Right cardiac atrium (tissue), 5 donors: Measurements from ENCODE around the gene HOXC9. TPM values are rescaled to one million over a fixed set of nuclear protein-coding genes. Genes with fewer than 3 reads are reported as not detected.

ENCODE experiments used
- ATAC-seq, 2 donors: fragments of 200-7000 bp; cut with Tn5 transposase; one replicate each; pipeline versions ENCODE4 v1.8.0 to v1.9.1; 2020; ENCODE audit warnings: moderate library complexity in 2 of 2, mild to moderate bottlenecking in 1 of 2
- DNase-seq, 3 donors: peaks; one replicate each; pipeline ENCODE4 v3.0.0-alpha.2; 2020
- H3K27ac ChIP-seq: one replicate; pipeline ENCODE4 v1.5.1; 2013; ENCODE audit warnings: mild to moderate bottlenecking, low read length, control low read depth, moderate library complexity
- H3K27me3 ChIP-seq: one replicate; pipeline ENCODE4 v1.6.1; 2013; ENCODE audit not compliant: control insufficient read depth, insufficient read depth
- H3K4me1 ChIP-seq: one replicate; pipeline ENCODE4 v1.6.1; 2013; ENCODE audit warnings: low read length; ENCODE audit not compliant: control insufficient read depth, insufficient read depth
- H3K4me3 ChIP-seq: one replicate; pipeline ENCODE4 v1.5.1; 2013; ENCODE audit warnings: low read length, control low read depth
- H3K9me3 ChIP-seq: one replicate; pipeline ENCODE4 v1.6.1; 2013; ENCODE audit warnings: low read length; ENCODE audit not compliant: control insufficient read depth
- WGBS: extraction: QIAGEN DNeasy Blood & Tissue Kit; methylation state at CpG from one replicate; pipeline ENCODE4 v1.1.7; 2013; 5-methylcytosine and 5-hydroxymethylcytosine counted together
- intact Hi-C, 4 donors: fragments of 100-400 bp; cut with DNase I; formaldehyde crosslinking; loops; one replicate each; pipeline versions ENCODE4 v1.11.0 to v1.14.0; 2022 to 2023
- polyA plus RNA-seq: library from polyadenylated mRNA; stranded (reverse); fragments of 200-250 nt; gene quantifications from one replicate; pipeline ENCODE4 v1.2.3, GENCODE V29; 2013
- total RNA-seq, 4 donors: library from RNA; stranded (reverse); fragmentation: NEBNext Ultra II Directional; extraction: Animal tissue kit (Norgen Biotek cat#: 25700); gene quantifications; one replicate each; pipeline ENCODE4 v1.2.1, GENCODE V29; 2021
- donor health status: healthy with polysubstance abuse.
- donor health status: DM: no; HTN: yes; CAD: no.
- donor health status: DM: no; HTN: no; CAD: no.
- donor health status: DM: no; HTN: yes; CAD: no; lungs with severe emphysema.
- donor health status: DM: yes; HTN: yes; CAD: no.

The HOXC9 gene
- total and polyA plus RNA-seq, 5 donors: 0.15 TPM; not detected in 4

DNA sequence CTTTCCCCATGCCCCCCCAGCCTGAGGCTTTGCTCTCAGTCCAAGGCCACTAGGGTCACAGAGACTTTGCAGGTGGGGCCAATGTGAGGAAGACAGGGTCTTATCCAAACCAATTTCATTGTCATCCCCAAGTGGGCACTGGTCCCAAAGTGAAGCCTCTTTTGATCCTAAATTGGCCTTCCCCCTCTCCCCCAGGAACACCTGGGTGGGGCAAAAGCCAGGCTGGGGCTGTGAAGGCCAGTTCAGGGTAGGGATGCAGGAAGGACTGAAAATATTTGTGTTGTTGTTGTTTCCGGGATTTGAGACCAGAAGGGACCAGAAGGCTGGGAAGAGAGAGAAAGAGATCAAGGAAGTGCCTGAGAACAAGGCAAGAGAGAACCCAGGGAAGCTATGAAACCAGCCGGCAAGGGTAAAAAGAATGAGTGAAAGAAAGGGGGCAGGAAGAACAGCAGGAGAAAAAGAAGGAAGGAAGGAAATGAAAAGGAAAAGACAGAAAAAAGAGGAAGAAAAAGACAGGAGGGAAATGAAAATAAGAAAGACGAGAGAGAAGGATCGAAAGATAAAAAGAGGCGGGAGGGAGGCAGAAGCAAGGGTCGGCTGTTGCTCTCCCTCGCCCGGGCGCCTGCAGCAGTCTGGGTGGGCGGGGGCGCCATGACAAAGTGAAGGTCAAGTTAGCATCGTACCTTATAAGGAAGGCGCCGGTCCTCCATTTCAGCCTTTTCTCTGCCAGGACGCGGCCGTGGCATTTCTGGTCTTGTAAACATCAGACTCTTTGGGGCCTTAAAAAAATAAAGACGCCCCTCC is 34.5 kb upstream of the HOXC9 start:
- DNase-seq (no peak), ATAC-seq (no peak)
- no peaks in the 10 kb centered on the region for H3K4me1 ChIP-seq
- no peaks in the 10 kb centered on the region for H3K9me3 ChIP-seq
- no peak overlapping the region for H3K4me3 ChIP-seq
- H3K27me3 ChIP-seq: peaks cover 2% of the 10 kb centered on the region
- WGBS: 4% methylated on average over 18 of the region's 18 CpGs
- intact Hi-C loops: no loop called here
- H3K27ac ChIP-seq: no peak overlapping the region

DNA sequence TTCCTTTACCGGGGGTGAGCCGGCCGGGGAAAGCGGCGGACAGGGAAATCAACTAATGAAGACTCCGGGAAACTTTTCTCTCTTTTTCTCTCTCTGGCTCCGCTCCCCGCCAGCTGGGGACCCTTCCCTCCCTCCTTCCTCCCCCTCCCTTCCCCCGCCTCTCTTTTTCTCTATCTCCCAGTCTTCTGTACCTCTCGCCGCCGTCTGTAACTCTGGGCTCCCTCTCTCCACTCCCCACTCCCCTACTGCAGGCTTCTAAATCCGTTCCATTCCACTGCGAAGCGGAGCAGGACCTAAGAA is 33.9 kb upstream of the HOXC9 start:
- 5% methylated on average over 15 of the region's 15 CpGs for WGBS
- DNase-seq (no peak), ATAC-seq (no peak)
- no peaks in the 10 kb centered on the region for H3K9me3 ChIP-seq
- peaks cover 2% of the 10 kb centered on the region for H3K27me3 ChIP-seq
- H3K27ac ChIP-seq: no peak overlapping the region
- intact Hi-C loops: no loop called here
- H3K4me1 ChIP-seq: no peaks in the 10 kb centered on the region
- H3K4me3 ChIP-seq: no peak overlapping the region

DNA sequence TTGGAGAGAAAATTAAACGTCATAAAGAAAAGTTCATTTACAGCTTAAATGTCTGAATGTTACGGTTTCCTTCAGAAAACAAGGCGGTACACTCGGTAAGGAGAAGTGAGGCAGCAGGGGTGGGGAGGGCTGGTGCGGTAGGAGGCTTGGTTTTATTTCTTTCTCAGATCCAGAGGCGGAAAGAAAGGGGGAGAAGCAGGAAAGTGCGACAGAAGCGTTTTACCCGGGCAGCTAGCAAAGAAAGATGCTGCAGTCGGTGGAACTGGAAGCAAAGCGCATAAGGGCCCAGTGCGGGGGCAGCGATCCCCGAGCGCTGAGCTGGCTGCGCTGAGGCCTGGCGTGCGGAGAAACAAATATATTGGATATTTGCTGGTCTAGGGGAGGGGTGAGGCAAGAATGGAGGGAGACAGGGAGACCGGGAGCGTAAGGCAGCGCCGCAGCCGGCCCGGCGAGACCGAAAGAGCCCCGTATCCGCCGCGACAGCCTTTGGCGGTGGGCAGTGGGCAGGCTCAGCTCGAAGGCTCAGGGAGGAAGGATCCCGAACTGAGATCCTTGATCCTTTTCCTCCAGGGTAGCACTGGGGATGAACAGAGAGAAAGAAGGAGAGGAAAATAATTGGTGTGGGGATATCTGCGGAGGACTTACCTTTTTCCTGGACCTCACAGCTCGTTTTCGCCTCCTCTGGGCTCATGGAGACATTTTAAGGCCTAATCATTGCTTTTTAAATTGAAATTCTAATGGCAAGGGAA is 33.4 kb upstream of the HOXC9 start:
- no peaks in the 10 kb centered on the region for H3K4me1 ChIP-seq
- no peak overlapping the region for H3K27ac ChIP-seq
- DNase-seq (no peak), ATAC-seq (no peak)
- WGBS: 11% methylated on average over 36 of the region's 36 CpGs
- peaks cover 2% of the 10 kb centered on the region for H3K27me3 ChIP-seq
- H3K4me3 ChIP-seq: peak overlapping the region; percentile 18
- no peaks in the 10 kb centered on the region for H3K9me3 ChIP-seq
- intact Hi-C loops: no loop called here

DNA sequence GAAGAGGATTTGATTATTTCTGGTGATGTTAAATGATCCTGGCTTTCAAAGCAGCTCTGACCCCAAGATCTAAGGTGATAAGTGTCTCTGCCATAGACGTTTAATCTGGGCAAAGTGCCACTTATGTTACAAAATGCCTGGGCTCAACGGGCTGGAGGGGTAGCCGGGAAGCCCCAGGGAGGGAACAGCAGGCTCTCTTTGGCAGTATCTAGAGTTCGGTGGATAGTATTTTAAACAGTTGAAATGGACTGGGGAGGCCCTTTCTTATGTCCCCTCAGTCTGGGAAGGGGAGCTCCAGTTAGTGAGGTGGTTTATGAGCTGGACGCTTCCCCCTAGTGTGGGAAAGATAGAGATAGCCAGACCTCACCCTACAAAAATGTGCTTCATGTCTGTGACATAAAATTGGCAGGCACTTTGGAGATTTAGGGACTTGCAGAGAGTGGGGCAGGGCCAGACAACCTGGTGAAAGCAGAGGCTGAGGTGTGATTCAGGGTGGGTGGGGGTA is 32.5 kb upstream of the HOXC9 start:
- no peak overlapping the region for H3K27ac ChIP-seq
- no peaks in the 10 kb centered on the region for H3K9me3 ChIP-seq
- H3K4me1 ChIP-seq: no peaks in the 10 kb centered on the region
- intact Hi-C loops: no loop called here
- H3K27me3 ChIP-seq: peaks cover 2% of the 10 kb centered on the region
- DNase-seq (no peak), ATAC-seq (no peak)
- H3K4me3 ChIP-seq: no peak overlapping the region
- WGBS: 16% methylated on average over 5 of the region's 5 CpGs

DNA sequence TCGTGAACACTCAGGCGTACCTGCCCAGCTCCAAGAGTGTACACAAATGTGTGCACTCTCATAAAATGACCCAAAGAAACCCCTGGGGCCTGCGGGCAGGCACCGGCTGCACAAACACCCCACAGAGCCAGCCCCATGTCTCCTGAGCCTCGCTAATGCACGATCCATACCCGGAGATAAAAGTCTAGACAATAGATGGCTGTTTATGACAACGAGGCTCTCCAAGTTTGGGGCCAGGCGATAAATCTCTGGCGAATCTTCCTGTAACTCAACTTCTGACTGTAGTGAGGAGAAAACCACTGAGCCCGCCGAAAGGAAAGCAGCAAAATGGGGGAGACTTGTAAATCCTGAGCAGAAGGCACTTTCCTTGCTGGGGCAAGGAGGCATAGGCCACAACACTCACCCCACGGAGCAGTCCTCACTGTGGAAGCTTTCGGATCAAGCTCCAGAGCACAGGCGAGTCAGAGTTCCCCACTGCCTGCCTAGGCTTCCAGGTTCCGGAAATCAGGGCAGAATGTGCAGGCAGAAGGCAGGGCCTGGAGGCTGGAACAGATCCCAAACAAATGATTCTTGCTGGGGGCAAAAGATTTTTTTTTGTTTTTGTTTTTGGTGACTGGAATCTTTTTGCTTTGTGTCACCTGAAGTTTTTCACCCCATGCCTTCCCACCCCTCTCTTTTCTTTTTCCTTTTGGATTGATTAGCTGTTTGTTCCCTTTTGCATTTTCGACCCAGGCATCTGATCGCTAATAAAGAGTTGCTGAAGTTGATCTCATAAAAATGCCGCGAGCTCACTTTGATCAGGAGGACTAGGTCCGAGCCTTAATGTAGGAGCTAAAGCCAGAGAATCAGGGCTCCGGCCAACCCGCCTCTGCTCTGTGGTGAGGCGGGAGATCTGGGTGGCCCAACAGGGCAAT is 31.5 kb upstream of the HOXC9 start:
- intact Hi-C loops: no loop called here
- ATAC-seq (no peak), DNase-seq (no peak)
- Histone ChIP-seq H3K4me3 (no peak overlapping the region), H3K4me1 (no peaks in the 10 kb centered on the region), H3K27ac (no peak overlapping the region), H3K9me3 (no peaks in the 10 kb centered on the region), H3K27me3 (peaks cover 2% of the 10 kb centered on the region)
- 21% methylated on average over 24 of the region's 24 CpGs for WGBS

DNA sequence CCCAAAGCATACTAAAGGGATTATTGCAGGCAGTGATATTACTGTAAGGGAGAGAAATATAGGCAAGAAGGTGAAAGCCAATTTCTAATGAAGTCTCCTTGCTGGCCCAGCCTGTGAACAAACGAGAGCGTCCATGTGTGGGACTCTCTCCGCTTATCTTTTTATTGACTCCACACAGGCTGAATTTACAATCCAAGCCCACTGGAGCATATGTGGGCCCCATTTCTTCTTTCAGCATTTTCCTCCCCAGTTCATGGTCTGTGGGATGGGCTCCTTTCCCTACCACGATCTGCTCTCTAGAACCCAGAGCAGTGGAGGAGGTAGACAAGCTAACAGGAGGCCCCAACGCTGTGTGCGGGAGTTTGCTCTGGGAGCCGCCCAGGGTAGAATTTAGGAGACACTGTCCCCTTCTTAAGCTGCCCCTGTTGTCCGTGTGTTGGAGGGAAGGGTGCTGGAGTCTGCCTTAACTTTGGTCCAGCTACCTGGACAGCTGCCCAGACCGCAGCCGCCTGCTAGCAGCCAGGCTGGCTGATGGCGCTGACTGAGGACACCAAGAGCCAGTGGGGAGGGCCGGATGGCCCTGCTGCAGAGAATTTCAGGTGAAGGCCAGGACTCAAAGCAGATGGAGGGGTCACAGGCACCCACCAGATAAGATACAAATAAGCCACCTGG is 30.2 kb upstream of the HOXC9 start:
- intact Hi-C loops: no loop called here
- DNase-seq: no peak
- no peak for ATAC-seq
- peaks cover 1% of the 10 kb centered on the region for H3K27me3 ChIP-seq
- no peak overlapping the region for H3K27ac ChIP-seq
- H3K4me3 ChIP-seq: no peak overlapping the region
- WGBS: 16% methylated on average over 12 of the region's 12 CpGs
- no peaks in the 10 kb centered on the region for H3K9me3 ChIP-seq
- no peaks in the 10 kb centered on the region for H3K4me1 ChIP-seq

DNA sequence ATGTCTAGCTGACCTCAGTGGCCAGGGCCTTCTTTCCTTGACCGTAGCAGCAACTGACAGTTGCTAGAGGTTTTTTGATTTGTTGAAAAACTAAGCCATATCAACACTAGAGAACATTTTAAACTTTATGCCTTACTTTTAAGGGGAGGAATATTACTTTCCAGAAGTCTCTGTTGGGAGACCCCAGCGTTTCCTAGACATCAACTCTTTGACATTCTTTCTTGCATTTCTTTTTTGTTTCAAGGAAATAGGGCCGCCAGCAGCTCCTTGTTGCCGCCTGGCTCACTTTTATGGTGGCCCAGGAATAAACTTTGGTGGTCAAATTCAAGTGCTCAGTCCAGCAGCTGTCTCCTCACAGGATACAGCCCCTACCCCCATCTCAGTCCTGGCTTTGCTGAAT is 29.5 kb upstream of the HOXC9 start:
- Histone ChIP-seq H3K27me3 (no peaks in the 10 kb centered on the region), H3K9me3 (no peaks in the 10 kb centered on the region), H3K27ac (no peak overlapping the region), H3K4me1 (no peaks in the 10 kb centered on the region), H3K4me3 (no peak overlapping the region)
- WGBS: 23% methylated on average over 4 of the region's 4 CpGs
- ATAC-seq (no peak), DNase-seq (no peak)
- intact Hi-C loops: no loop called here

DNA sequence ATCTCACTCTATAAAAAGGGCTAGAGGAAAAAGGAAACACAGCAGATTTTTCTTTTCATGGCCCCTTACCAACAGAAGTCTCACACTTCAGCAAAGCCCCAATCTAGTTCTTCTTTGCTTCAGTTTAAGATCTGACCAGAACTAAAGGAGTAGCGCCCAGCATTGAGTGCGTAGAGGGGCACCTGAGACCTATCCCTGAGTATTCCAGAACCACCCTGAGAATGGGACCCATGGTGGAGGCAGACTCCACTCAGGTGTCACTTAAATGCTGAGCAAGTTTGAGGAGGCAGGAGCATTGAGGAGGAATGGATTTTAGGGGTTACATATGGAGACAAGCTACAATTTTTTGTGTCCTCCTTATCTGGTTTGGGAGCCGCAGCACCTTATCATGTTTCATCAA is 28.8 kb upstream of the HOXC9 start:
- Histone ChIP-seq H3K4me3 (no peak overlapping the region), H3K27me3 (no peaks in the 10 kb centered on the region), H3K27ac (no peak overlapping the region), H3K9me3 (no peaks in the 10 kb centered on the region), H3K4me1 (no peaks in the 10 kb centered on the region)
- intact Hi-C loops: no loop called here
- ATAC-seq: no peak
- no peak for DNase-seq
- WGBS: 55% methylated on average over 3 of the region's 3 CpGs

DNA sequence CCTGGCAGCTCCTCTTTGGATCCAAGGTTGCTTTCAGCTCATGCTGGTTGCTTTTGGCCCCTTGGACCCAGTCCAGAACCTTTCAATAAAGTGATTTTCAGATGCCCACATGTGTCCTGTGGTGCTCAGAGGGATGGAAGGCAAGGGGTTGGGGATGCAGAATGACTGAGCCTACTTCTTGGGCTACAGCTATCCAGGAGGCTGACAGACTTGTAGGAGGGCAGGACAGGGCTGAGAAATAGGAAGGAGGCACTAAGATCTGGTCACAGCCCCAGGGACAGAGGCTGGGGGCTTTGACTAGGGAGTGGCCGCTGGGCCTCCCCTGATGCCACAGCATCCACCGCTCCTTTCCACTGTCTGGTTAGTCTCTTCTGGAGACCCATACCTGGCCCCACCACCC is 28.3 kb upstream of the HOXC9 start:
- DNase-seq (no peak), ATAC-seq (no peak)
- H3K27me3 ChIP-seq: no peaks in the 10 kb centered on the region
- no peaks in the 10 kb centered on the region for H3K9me3 ChIP-seq
- no peaks in the 10 kb centered on the region for H3K4me1 ChIP-seq
- H3K27ac ChIP-seq: no peak overlapping the region
- intact Hi-C loops: no loop called here
- WGBS: 23% methylated on average over 2 of the region's 2 CpGs
- H3K4me3 ChIP-seq: no peak overlapping the region

DNA sequence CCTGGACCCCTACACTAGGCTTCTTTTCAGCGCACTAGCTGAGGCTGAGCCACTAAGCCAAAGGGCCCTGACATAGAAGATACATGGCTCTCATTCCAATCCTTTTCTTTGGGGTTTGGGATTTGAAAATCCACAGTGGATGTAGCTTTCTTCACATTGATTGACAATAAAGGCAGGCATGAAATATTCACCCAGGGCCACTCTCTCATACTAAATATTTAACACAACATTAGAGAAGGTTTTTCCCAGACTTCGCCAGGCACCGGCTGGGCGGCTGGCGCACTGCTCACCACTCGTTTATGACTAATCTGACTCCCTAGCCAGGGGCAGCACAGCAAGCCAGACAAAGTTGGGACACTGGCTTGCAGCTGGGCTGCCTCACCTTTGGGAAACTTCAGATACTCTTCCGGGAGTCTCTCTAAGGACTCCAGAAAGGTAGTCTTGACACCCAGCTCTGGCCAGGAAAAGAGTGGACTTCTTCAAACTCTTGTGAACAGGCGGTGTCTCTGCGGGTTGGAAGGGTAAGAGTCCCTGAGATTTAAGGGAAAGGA is 27.7 kb upstream of the HOXC9 start:
- H3K27ac ChIP-seq: no peak overlapping the region
- no peak overlapping the region for H3K4me3 ChIP-seq
- ATAC-seq: no peak

More for the DNA sequence above, 27.7 kb upstream of the HOXC9 start:
- 21% methylated on average over 9 of the region's 9 CpGs for WGBS
- Histone ChIP-seq H3K9me3 (no peaks in the 10 kb centered on the region), H3K27me3 (no peaks in the 10 kb centered on the region), H3K4me1 (no peaks in the 10 kb centered on the region)
- DNase-seq: no peak
- intact Hi-C loops: no loop called here
